Liver (tissue), 9 donors: ENCODE results near the gene RBBP4. TPM values are rescaled to one million over a fixed set of nuclear protein-coding genes. Genes with fewer than 3 reads are reported as not detected.
A peak's percentile ranks its signal among the peaks of the same experiment; 100 is the strongest.

ENCODE experiments used
- DNase-seq: peaks from one replicate; pipeline ENCODE4 v3.0.0-alpha.2; 2017; ENCODE audit warnings: low spot score
- H3K27ac ChIP-seq, 2 donors: one replicate each; pipeline ENCODE4 v1.7.0; 2013; ENCODE audit warnings: inconsistent platforms in 2 of 2, low read length in 2 of 2, control low read depth in 1 of 2, low read depth in 1 of 2, mild to moderate bottlenecking in 1 of 2
- H3K27me3 ChIP-seq, 4 donors: one replicate each; pipeline versions ENCODE4 v1.6.1 to v1.7.0; 2013; ENCODE audit warnings: low read length in 3 of 4, inconsistent platforms in 1 of 4, mild to moderate bottlenecking in 1 of 4, moderate library complexity in 1 of 4; ENCODE audit not compliant: control insufficient read depth in 4 of 4, insufficient read depth in 4 of 4
- H3K36me3 ChIP-seq, 4 donors: one replicate each; pipeline versions ENCODE4 v1.6.1 to v1.7.0; 2013; ENCODE audit warnings: low read length in 3 of 4, mild to moderate bottlenecking in 3 of 4, low read depth in 1 of 4, moderate library complexity in 1 of 4; ENCODE audit not compliant: control insufficient read depth in 4 of 4, insufficient read depth in 3 of 4
- H3K4me1 ChIP-seq, 4 donors: one replicate each; pipeline versions ENCODE4 v1.6.1 to v1.7.0; 2013; ENCODE audit warnings: low read length in 3 of 4, mild to moderate bottlenecking in 3 of 4, moderate library complexity in 1 of 4; ENCODE audit not compliant: control insufficient read depth in 4 of 4, insufficient read depth in 4 of 4
- H3K4me3 ChIP-seq, 3 donors: one replicate each; pipeline versions ENCODE4 v1.6.1 to v1.7.0; 2013; ENCODE audit warnings: low read length in 3 of 3, control low read depth in 1 of 3, low read depth in 1 of 3, mild to moderate bottlenecking in 1 of 3
- H3K9ac ChIP-seq, 2 donors: one replicate each; pipeline ENCODE4 v1.7.0; 2013; ENCODE audit warnings: low read length in 2 of 2, mild to moderate bottlenecking in 2 of 2, moderate library complexity in 2 of 2, control low read depth in 1 of 2, low read depth in 1 of 2
- H3K9me3 ChIP-seq, 4 donors: one replicate each; pipeline versions ENCODE4 v1.6.1 to v1.7.0; 2013; ENCODE audit warnings: low read length in 3 of 4; ENCODE audit not compliant: control insufficient read depth in 4 of 4
- EGR1 ChIP-seq, 2 donors: IDR thresholded peaks; 2 replicates each; pipeline ENCODE4 v1.6.1; 2016 to 2018; ENCODE audit warnings: antibody characterized with exemption in 2 of 2, low read depth in 2 of 2
- FOXA1 ChIP-seq: IDR thresholded peaks from 2 replicates; pipeline ENCODE4 v1.6.1; 2016; ENCODE audit warnings: antibody characterized with exemption
- FOXA2 ChIP-seq: IDR thresholded peaks from 2 replicates; pipeline ENCODE4 v1.6.1; 2016; ENCODE audit warnings: antibody characterized with exemption
- GABPA ChIP-seq, 2 donors: IDR thresholded peaks in 1 of 2; conservative IDR thresholded peaks in 1 of 2; 2 replicates each; pipeline ENCODE4 v1.6.1; 2016; ENCODE audit warnings: antibody characterized with exemption in 2 of 2, mild to moderate bottlenecking in 1 of 2, moderate library complexity in 1 of 2
- HNF4A ChIP-seq, 2 donors: conservative IDR thresholded peaks; 2 replicates each; pipeline ENCODE4 v1.6.1; 2016; ENCODE audit warnings: antibody characterized with exemption in 2 of 2, mild to moderate bottlenecking in 2 of 2
- HNF4G ChIP-seq: IDR thresholded peaks from 2 replicates; pipeline ENCODE4 v1.6.1; 2016; ENCODE audit warnings: antibody characterized with exemption
- JUND ChIP-seq, 2 donors: IDR thresholded peaks; 2 replicates each; pipeline ENCODE4 v1.6.1; 2016; ENCODE audit warnings: antibody characterized with exemption in 2 of 2
- NR2F2 ChIP-seq: IDR thresholded peaks from 2 replicates; pipeline ENCODE4 v1.6.1; 2016; ENCODE audit warnings: antibody characterized with exemption
- RAD21 ChIP-seq, 2 donors: IDR thresholded peaks; 2 replicates each; pipeline ENCODE4 v1.6.1; 2016; ENCODE audit warnings: antibody characterized with exemption in 2 of 2, mild to moderate bottlenecking in 2 of 2
- RXRA ChIP-seq, 2 donors: IDR thresholded peaks; 2 replicates each; pipeline ENCODE4 v1.6.1; 2017 to 2018; ENCODE audit warnings: antibody characterized with exemption in 2 of 2, mild to moderate bottlenecking in 1 of 2
- SP1 ChIP-seq: IDR thresholded peaks from 2 replicates; pipeline ENCODE4 v1.6.1; 2018; ENCODE audit warnings: antibody characterized with exemption, mild to moderate bottlenecking
- TAF1 ChIP-seq: conservative IDR thresholded peaks from 2 replicates; pipeline ENCODE4 v1.6.1; 2016; ENCODE audit warnings: antibody characterized with exemption, mild to moderate bottlenecking
- YY1 ChIP-seq: IDR thresholded peaks from 2 replicates; pipeline ENCODE4 v1.6.1; 2016; ENCODE audit warnings: antibody characterized with exemption, mild to moderate bottlenecking
- WGBS: extraction: QIAGEN DNeasy Blood & Tissue Kit; methylation state at CpG from one replicate; pipeline ENCODE4 v1.1.7; 2013; 5-methylcytosine and 5-hydroxymethylcytosine counted together
- polyA plus RNA-seq, 2 donors: library from polyadenylated mRNA; stranded (reverse) in 1 of 2; unstranded in 1 of 2; fragments of 200-250 nt in 1 of 2; fragments of >200 nt in 1 of 2; fragmentation: Nextera tagmentation in 1 of 2; extraction: Ambion mirVana in 1 of 2; gene quantifications; one replicate each; pipeline versions ENCODE4 v1.2.1 to v1.2.3, GENCODE V29; 2013 to 2015
- total RNA-seq, 2 donors: library from RNA; depleted of rRNA; stranded (reverse); fragments of >200 nt; gene quantifications; one replicate each; pipeline ENCODE4 v1.2.3, GENCODE V29; 2014
- TF ChIP-seq, protein P1 (sequence below): IDR thresholded peaks from 2 replicates; pipeline ENCODE4 v1.6.1; 2016; ENCODE audit warnings: antibody characterized with exemption, mild to moderate bottlenecking
- TF ChIP-seq, protein P2 (sequence below): fragments of 150-350 bp; IDR thresholded peaks from 2 replicates; pipeline ENCODE4 v1.5.1; 2017; ENCODE audit warnings: improper control_type of control experiment, low read depth, low read length; ENCODE audit not compliant: missing input control
- TF ChIP-seq, protein P3 (sequence below): IDR thresholded peaks from 2 replicates; pipeline ENCODE4 v1.6.1; 2016; ENCODE audit warnings: antibody characterized with exemption
- TF ChIP-seq, protein P4 (sequence below): IDR thresholded peaks from 2 replicates; pipeline ENCODE4 v1.6.1; 2016; ENCODE audit warnings: antibody characterized with exemption
- TF ChIP-seq, protein P5 (sequence below): IDR thresholded peaks from 2 replicates; pipeline ENCODE4 v1.6.1; 2016; ENCODE audit warnings: antibody characterized with exemption
- donor health status: healthy.
- donor health status: healthy.
- donor health status: healthy.
- donor health status: healthy.
- donor health status: healthy.

The RBBP4 gene
- total and polyA plus RNA-seq, 4 donors, result 35.3 to 93.1 (median 49.0) TPM

DNA sequence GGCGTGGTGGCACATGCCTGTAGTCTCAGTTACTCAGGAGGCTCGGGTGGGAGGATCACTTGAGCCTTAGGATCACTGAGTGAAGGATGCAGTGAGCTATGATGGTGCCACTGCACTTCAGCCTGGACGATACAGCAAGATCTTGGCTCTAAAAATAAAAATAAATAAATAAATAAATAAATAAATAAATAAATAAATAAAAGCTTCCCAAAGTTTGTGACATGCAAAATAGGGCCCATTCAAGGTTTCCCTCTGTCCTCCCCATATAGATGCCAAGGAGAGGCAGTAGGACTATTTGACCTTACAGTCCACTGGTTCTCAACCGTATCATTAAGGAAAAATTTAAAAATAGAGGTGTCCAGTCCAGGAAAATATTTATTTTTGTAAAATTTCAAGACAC is 41.8 kb upstream of the RBBP4 start:
- Histone ChIP-seq H3K27ac (no peak overlapping the region), H3K27me3 (no peaks in the 10 kb centered on the region), H3K4me3 (no peak overlapping the region), H3K36me3 (peaks cover 0 to 2% (median 0%) of the 10 kb centered on the region in 4 donors), H3K9ac (no peak overlapping the region), H3K4me1 (peaks cover 0 to 7% (median 2%) of the 10 kb centered on the region in 4 donors), H3K9me3 (no peaks in the 10 kb centered on the region)
- no peak for DNase-seq
- TF ChIP-seq, protein P1, sequence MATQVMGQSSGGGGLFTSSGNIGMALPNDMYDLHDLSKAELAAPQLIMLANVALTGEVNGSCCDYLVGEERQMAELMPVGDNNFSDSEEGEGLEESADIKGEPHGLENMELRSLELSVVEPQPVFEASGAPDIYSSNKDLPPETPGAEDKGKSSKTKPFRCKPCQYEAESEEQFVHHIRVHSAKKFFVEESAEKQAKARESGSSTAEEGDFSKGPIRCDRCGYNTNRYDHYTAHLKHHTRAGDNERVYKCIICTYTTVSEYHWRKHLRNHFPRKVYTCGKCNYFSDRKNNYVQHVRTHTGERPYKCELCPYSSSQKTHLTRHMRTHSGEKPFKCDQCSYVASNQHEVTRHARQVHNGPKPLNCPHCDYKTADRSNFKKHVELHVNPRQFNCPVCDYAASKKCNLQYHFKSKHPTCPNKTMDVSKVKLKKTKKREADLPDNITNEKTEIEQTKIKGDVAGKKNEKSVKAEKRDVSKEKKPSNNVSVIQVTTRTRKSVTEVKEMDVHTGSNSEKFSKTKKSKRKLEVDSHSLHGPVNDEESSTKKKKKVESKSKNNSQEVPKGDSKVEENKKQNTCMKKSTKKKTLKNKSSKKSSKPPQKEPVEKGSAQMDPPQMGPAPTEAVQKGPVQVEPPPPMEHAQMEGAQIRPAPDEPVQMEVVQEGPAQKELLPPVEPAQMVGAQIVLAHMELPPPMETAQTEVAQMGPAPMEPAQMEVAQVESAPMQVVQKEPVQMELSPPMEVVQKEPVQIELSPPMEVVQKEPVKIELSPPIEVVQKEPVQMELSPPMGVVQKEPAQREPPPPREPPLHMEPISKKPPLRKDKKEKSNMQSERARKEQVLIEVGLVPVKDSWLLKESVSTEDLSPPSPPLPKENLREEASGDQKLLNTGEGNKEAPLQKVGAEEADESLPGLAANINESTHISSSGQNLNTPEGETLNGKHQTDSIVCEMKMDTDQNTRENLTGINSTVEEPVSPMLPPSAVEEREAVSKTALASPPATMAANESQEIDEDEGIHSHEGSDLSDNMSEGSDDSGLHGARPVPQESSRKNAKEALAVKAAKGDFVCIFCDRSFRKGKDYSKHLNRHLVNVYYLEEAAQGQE, result no peak
- no peak for TF ChIP-seq JUND (IDR thresholded peaks at IDR 0.05)
- no peak for TF ChIP-seq NR2F2
- no peak for TF ChIP-seq HNF4G
- TF ChIP-seq GABPA (IDR thresholded peaks at IDR 0.05 in 1 of 2, conservative IDR thresholded peaks at IDR 0.05 in 1 of 2), result no peak
- TF ChIP-seq, protein P2, sequence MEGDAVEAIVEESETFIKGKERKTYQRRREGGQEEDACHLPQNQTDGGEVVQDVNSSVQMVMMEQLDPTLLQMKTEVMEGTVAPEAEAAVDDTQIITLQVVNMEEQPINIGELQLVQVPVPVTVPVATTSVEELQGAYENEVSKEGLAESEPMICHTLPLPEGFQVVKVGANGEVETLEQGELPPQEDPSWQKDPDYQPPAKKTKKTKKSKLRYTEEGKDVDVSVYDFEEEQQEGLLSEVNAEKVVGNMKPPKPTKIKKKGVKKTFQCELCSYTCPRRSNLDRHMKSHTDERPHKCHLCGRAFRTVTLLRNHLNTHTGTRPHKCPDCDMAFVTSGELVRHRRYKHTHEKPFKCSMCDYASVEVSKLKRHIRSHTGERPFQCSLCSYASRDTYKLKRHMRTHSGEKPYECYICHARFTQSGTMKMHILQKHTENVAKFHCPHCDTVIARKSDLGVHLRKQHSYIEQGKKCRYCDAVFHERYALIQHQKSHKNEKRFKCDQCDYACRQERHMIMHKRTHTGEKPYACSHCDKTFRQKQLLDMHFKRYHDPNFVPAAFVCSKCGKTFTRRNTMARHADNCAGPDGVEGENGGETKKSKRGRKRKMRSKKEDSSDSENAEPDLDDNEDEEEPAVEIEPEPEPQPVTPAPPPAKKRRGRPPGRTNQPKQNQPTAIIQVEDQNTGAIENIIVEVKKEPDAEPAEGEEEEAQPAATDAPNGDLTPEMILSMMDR, result no peak
- whole genome bisulfite sequencing, result 96% methylated on average over 4 of the region's 4 CpGs

DNA sequence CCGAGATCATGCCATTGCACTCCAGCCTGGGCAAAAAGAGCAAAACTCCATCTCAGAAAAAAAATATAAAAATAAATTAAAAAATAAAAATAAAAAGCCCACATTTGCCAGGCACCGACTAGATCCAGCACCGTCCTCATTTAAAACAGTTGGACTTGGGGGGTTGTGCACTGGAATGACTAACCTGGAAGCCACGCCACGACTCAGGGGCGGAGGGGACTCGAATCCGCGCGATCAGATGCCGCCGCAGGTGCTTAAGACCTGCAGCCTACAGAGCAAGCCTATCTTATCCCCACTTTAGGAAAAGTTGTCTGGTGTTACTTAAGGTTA is 39.2 kb upstream of the RBBP4 start:
- TF ChIP-seq HNF4A (conservative IDR thresholded peaks at IDR 0.05) (no peak), EGR1 (IDR thresholded peaks at IDR 0.05; ENCODE audit: low read depth in 2 of 2) (no peak), FOXA1 (no peak), YY1 (no peak), JUND (IDR thresholded peaks at IDR 0.05) (no peak), RXRA (IDR thresholded peaks at IDR 0.05) (no peak), RAD21 (IDR thresholded peaks at IDR 0.05) (no peak), FOXA2 (no peak), NR2F2 (no peak), GABPA (IDR thresholded peaks at IDR 0.05 in 1 of 2, conservative IDR thresholded peaks at IDR 0.05 in 1 of 2) (no peak), SP1 (no peak), TAF1 (no peak), HNF4G (no peak)
- TF ChIP-seq, protein P3, sequence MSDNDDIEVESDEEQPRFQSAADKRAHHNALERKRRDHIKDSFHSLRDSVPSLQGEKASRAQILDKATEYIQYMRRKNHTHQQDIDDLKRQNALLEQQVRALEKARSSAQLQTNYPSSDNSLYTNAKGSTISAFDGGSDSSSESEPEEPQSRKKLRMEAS, result no peak
- TF ChIP-seq, protein P4, sequence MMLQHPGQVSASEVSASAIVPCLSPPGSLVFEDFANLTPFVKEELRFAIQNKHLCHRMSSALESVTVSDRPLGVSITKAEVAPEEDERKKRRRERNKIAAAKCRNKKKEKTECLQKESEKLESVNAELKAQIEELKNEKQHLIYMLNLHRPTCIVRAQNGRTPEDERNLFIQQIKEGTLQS, result no peak
- TF ChIP-seq, protein P5, sequence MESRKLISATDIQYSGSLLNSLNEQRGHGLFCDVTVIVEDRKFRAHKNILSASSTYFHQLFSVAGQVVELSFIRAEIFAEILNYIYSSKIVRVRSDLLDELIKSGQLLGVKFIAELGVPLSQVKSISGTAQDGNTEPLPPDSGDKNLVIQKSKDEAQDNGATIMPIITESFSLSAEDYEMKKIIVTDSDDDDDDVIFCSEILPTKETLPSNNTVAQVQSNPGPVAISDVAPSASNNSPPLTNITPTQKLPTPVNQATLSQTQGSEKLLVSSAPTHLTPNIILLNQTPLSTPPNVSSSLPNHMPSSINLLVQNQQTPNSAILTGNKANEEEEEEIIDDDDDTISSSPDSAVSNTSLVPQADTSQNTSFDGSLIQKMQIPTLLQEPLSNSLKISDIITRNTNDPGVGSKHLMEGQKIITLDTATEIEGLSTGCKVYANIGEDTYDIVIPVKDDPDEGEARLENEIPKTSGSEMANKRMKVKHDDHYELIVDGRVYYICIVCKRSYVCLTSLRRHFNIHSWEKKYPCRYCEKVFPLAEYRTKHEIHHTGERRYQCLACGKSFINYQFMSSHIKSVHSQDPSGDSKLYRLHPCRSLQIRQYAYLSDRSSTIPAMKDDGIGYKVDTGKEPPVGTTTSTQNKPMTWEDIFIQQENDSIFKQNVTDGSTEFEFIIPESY, result no peak
- TF ChIP-seq, protein P2, result no peak
- TF ChIP-seq, protein P1, result no peak
- no peak for DNase-seq
- H3K9ac ChIP-seq, result no peak overlapping the region
- H3K4me3 ChIP-seq, result peak overlapping the region; percentile 33 to 76 (median 63)
- H3K4me1 ChIP-seq, result peaks cover 0 to 7% (median 2%) of the 10 kb centered on the region in 4 donors
- WGBS, result 17% methylated on average over 12 of the region's 12 CpGs
- H3K27me3 ChIP-seq, result no peaks in the 10 kb centered on the region
- H3K9me3 ChIP-seq, result no peaks in the 10 kb centered on the region
- H3K27ac ChIP-seq, result no peak overlapping the region
- H3K36me3 ChIP-seq, result no peaks in the 10 kb centered on the region
